NK-92 treated with Interleukin-12 subunit alpha and Interleukin-12 subunit beta, amount 100 ng/mL, for 24 hours (cell line): ENCODE data around the gene ATP7A.

Experiments
- DNase-seq: peaks from one replicate; lab custom pipeline; 2025; lab: John Stamatoyannopoulos, UW

Gene ATP7A

GRCh38 chrX:77945910-77946545, 35.5 kb downstream of the ATP7A start:
- no peak for DNase-seq

DNA sequence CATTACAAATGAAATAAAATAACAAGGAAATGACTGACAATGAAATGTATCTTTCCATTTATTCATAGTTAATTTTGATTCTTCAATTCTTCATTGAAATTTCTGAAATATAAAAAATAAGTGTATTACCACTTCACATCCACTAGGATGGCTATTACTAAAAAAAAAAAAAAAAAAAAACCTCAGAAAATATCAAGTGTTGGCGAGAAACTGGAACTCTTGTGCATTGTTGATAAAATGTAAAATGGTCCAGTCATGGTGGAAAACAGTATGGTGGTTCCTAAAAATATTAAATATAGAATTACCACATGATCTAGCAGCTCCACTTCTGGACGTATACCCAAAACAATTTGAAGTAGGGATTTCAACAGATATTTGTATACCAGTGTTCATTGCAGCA, 36.1 kb downstream of the ATP7A start:
- DNase-seq: no peak

DNA sequence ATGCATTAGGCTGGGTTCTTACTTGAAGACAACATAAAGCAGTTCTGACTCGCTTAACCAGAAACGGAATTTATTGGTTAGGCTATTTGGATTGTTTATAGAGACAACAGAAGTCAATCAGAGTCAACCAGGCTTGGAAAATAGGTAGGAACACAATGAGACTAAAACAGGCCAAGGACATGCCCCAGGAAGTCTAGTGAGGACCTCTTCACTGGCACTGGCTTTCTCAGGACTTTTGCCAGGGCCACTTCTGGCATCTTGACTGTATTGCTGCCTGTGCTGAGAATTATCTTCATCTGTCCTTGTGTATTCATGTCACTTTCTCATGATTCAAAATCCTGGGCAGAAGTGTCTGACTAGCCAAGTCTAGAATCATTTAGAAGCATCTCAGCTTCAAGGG, 39.3 kb downstream of the ATP7A start:
- DNase-seq: no peak

- DNase-seq: no peak
Measured at GRCh38 chrX:77952173-77952572, 41.7 kb downstream of the ATP7A start.

DNA sequence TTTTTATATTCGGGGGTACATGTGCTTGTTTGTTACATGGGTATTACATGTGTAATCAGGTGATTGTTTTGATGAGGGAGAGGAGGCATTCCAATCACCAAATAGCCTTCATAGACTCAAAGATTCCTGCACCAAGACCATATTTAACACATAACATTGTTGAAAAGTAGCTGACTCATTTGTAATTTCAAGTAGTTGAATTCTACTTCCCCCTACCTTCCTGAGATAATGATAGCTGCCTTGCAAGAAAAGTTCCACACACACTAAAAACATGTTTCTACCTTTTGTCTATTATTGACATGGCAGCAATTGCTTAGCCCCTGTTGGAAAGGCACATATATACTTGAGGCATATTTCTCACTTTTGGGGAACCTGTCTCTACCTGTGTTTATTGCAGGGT, 42.8 kb downstream of the ATP7A start:
- no peak for DNase-seq

- DNase-seq: no peak
Measured at GRCh38 chrX:77953708-77954107, 43.2 kb downstream of the ATP7A start.

GRCh38 chrX:77960567-77960966, 50.1 kb downstream of the ATP7A start:
- DNase-seq: no peak

- DNase-seq: no peak
Measured at GRCh38 chrX:77961063-77961462, 50.6 kb downstream of the ATP7A start.

GRCh38 chrX:77962068-77962902, 51.8 kb downstream of the ATP7A start:
- DNase-seq: no peak

DNA sequence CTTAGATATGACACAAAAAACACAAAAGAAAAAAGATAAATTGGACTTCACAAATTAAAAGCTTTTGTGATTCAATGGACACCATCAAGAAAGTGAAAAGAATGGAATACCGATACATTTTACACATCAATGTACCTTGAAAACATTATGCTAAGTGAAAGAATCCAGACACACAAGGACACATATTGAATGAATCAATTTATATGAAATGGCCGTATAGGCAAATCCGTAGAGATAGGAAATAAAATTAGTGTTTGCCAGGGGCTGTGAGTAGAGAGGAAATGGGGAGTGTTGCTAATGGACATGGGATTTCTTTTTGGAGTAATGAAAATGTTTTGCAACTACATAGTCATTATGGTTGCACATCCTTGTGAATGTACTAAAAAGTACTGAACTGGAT, 55.9 kb downstream of the ATP7A start:
- no peak for DNase-seq

DNA sequence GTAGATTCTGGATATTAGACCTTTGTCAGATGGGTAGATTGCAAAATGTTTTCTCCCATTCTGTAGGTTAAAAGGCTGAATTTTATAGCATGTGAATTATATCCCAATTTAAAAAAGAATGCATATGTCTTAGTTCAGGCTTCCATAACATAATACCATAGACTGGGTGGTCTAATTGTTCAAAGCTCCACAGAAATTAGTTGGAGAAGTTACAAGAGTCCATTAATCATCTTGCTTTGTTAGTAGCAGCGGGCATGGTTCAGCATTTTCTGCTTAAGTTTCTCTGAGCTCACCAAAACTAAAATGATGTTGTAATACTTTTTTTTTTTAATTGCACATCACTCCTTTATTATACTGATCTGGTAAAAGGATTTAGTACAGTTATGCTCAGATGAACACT, 57.1 kb downstream of the ATP7A start:
- DNase-seq: no peak

DNA sequence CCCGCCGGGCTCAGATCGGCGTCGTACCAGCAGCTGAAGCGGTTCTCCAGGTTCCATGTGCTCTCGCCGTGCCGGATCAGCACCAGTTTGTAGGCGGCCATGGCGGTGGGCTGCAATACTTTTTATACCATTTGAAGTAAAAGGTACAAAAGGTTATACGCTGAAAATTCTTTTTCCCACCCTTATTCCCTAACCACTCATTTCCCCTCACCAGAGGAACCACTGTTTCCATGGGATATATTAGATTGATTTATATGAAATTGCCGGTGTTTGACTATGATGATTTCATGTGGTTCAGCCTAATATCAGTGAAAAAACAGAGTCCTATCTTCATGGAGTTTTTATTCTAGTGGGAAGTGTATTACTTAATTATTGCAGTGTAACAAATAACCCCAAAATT, 59.0 kb downstream of the ATP7A start, which contains the start of gene PGAM4:
Gene PGAM4 (minus strand): TSS at position 101 of the 400 bp plus-strand sequence. CDS start 0 bp downstream, at position 101.
- DNase-seq: no peak

GRCh38 chrX:77975755-77976154, 65.3 kb downstream of the ATP7A start:
- no peak for DNase-seq

DNA sequence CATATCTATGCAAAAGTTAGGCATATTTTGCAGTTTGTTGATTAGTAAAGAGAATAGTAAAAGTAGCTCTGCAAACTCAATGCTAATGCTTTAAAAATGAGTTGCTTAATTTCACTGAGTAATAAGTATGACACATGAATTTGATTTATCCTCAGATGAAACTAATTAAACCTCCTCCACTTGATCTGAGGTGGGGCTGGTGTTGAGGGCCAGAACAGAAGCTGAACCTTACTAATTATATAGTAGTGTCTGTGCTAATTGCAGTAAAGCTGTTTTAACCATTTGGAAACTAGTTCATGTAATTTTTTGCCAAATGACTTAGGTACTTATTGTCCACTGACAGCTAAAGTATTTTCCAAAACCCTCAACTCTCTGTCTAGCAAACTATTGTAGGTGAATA, 66.6 kb downstream of the ATP7A start:
- no peak for DNase-seq

- no peak for DNase-seq
Measured at GRCh38 chrX:77977518-77977917, 67.0 kb downstream of the ATP7A start.

DNA sequence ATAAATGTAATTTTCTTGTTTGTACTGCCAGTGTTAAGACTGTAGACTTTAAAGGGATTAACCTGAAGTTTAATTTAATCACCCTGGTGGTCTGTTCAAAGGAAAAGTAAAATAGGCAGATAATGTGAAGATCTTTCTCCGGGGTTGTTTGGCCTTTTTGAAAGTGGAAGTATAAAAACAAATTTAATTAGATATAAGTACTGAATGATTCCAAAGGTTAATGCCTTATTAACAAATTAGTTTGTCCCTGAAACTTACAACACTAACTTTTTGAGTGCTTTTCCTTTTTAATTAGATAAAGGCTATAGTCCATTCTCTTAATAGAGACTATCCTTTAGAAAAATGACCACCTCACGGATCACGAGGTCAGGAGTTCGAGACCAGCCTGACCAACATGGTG, 69.4 kb downstream of the ATP7A start:
- no peak for DNase-seq

GRCh38 chrX:78011846-78012245, 101.4 kb downstream of the ATP7A start:
- DNase-seq: no peak

DNA sequence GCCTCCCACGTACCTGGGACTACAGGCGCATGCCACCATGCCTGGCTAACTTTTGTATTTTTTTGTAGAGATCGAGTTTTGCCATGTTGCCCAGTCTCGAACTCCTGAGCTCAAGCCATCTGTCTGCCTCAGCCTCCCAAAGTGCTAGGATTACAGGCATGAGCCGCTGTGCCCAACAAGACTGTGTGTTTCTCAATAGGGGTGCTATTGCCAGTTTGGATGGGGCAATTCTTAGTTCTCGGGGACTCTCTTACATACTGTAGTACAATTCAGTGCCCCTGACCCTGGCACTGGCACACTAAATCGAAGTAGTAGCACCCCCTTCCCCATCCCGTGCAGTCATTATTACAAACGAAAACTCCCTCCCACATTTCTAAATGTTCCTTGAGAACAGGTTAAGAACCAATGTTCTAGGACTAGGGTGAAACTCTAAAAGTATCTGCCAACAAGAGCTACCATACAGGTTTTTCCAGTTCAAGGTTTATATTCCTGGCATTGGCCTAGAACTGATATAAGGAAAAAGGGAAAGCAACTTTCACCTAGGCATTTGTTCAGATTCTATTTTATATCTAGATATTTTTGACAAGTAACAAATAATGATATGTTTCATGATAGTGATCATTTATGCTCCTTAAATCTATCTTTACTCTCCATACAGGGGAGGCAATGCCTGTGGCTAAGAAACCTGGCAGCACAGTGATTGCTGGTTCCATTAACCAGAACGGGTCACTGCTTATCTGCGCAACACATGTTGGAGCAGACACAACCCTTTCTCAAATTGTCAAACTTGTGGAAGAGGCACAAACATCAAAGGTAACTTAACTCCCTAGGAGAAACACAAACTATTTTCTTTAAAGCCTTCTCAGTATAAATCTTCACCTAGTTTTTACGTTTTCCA, 109.3 kb downstream of the ATP7A start:
- DNase-seq: no peak

DNA sequence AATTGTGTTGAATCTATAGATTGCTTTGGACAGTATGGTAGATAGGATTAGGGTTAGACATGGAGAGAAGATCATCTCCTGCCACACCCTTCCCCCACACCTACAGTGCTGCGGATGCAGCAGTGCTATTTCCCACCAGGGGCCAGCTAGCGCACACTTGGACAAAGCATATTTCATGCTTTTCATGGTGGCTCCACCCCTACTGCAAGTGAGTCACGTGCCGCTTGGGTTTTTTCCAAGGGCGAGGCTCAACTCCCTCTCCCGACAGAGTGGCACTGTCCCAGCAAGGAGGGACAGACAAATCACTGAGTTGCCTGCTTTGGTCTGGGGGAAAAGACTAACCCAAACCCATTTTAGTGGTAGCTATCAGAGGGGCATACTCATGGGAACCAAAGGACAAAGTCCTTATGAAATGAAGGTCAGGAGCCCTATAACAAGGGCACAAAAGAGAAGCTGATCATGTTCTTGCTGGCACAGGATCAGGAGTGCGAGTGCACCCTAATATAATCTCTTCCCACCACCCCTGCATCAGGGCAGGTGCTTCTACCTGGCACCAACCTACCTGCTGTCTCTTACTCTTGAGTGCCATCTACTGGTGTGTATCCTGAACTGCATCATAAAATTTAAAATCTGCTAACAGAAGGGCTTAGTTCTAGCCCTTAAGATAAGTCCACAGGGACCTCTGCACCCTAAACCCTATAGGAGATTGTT, 114.0 kb downstream of the ATP7A start:
- no peak for DNase-seq

DNA sequence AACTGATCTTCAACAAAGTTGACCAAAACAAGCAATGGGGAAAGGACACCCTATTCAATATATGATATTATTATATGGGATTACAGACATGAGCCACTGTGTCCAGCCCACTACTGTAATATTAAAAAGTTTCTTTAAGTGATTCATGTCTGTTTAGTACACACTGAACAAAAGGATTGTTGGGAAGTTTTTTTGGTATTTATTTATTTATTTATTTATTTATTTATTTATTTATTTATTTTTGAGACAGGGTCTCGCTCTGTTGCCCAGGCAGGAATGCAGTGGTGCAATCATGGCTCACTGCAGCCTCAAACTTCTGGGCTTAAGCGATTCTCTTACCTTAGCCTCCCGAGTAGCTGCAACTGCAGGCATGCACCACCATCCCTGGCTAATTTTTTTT, 117.3 kb downstream of the ATP7A start:
- no peak for DNase-seq

GRCh38 chrX:78029663-78030062, 119.2 kb downstream of the ATP7A start:
- no peak for DNase-seq

- DNase-seq: no peak
Measured at GRCh38 chrX:78035061-78035460, 124.6 kb downstream of the ATP7A start.
